H1 (cell line): Measurements from ENCODE around the gene RDH12. TPM values are rescaled to one million over a fixed set of nuclear protein-coding genes. Genes with fewer than 3 reads are reported as not detected.

Source experiments
- GABPA ChIP-seq: IDR thresholded peaks from 2 replicates; pipeline ENCODE4 v1.6.1; 2011; ENCODE audit warnings: mild to moderate bottlenecking, low read length, moderate library complexity, borderline replicate concordance; ENCODE audit not compliant: insufficient read depth
- polyA plus RNA-seq, 7 experiments: library from polyadenylated mRNA; depleted of rRNA in 3 of 7; stranded (reverse) in 5 of 7; unstranded in 2 of 7; fragments of >200 nt in 5 of 7; fragments of 200-250 nt in 2 of 7; gene quantifications; 1 replicate in 5 of 7; 2 replicates in 1 of 7; 4 replicates in 1 of 7; pipeline versions ENCODE4 v1.2.1 to v1.2.3, GENCODE V29; 2011 to 2013; ENCODE audit warnings: missing spikeins in 2 of 7, mixed read lengths in 2 of 7
- total RNA-seq: library from RNA; stranded (reverse); fragmentation: NEBNext Ultra II Directional; extraction: Animal tissue kit (Norgen Biotek cat#: 25700); gene quantifications from 2 replicates; pipeline ENCODE4 v1.2.1, GENCODE V29; 2021
- TF ChIP-seq, protein P1 (sequence below): fragments of 300-600 bp; sonication (generic); IDR thresholded peaks from 2 replicates; pipeline ENCODE4 v1.7.1; 2012; ENCODE audit warnings: low read length, moderate library complexity, mild to moderate bottlenecking, inconsistent platforms; ENCODE audit not compliant: insufficient replicate concordance

Gene RDH12
- total and polyA plus RNA-seq, 2 of the 8 experiments (the other 6 are each of a cell fraction or from before 2014, with no cell fraction given), result 1.2 to 1.5 TPM

DNA sequence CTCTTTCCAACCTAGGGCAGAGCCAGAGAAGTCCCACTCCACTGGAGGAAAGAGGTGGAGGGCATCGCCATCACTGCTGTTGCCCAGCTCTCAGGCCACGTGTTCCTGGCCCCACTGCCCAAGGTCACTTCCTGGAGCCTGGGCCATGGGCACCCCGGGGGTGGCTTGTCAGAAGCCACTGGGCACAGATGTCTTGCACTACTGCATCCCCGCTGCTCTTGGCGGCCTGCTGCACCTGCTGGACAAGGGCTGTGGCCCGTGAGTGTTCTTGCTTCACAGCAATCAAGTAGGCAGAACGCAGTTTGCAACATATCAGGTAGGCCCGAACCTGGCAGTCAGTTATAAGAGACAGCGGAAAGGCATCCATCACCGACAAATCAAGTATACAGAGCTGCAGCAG lies 46.6 kb downstream of the RDH12 start (continued):
- TF ChIP-seq, protein P1, sequence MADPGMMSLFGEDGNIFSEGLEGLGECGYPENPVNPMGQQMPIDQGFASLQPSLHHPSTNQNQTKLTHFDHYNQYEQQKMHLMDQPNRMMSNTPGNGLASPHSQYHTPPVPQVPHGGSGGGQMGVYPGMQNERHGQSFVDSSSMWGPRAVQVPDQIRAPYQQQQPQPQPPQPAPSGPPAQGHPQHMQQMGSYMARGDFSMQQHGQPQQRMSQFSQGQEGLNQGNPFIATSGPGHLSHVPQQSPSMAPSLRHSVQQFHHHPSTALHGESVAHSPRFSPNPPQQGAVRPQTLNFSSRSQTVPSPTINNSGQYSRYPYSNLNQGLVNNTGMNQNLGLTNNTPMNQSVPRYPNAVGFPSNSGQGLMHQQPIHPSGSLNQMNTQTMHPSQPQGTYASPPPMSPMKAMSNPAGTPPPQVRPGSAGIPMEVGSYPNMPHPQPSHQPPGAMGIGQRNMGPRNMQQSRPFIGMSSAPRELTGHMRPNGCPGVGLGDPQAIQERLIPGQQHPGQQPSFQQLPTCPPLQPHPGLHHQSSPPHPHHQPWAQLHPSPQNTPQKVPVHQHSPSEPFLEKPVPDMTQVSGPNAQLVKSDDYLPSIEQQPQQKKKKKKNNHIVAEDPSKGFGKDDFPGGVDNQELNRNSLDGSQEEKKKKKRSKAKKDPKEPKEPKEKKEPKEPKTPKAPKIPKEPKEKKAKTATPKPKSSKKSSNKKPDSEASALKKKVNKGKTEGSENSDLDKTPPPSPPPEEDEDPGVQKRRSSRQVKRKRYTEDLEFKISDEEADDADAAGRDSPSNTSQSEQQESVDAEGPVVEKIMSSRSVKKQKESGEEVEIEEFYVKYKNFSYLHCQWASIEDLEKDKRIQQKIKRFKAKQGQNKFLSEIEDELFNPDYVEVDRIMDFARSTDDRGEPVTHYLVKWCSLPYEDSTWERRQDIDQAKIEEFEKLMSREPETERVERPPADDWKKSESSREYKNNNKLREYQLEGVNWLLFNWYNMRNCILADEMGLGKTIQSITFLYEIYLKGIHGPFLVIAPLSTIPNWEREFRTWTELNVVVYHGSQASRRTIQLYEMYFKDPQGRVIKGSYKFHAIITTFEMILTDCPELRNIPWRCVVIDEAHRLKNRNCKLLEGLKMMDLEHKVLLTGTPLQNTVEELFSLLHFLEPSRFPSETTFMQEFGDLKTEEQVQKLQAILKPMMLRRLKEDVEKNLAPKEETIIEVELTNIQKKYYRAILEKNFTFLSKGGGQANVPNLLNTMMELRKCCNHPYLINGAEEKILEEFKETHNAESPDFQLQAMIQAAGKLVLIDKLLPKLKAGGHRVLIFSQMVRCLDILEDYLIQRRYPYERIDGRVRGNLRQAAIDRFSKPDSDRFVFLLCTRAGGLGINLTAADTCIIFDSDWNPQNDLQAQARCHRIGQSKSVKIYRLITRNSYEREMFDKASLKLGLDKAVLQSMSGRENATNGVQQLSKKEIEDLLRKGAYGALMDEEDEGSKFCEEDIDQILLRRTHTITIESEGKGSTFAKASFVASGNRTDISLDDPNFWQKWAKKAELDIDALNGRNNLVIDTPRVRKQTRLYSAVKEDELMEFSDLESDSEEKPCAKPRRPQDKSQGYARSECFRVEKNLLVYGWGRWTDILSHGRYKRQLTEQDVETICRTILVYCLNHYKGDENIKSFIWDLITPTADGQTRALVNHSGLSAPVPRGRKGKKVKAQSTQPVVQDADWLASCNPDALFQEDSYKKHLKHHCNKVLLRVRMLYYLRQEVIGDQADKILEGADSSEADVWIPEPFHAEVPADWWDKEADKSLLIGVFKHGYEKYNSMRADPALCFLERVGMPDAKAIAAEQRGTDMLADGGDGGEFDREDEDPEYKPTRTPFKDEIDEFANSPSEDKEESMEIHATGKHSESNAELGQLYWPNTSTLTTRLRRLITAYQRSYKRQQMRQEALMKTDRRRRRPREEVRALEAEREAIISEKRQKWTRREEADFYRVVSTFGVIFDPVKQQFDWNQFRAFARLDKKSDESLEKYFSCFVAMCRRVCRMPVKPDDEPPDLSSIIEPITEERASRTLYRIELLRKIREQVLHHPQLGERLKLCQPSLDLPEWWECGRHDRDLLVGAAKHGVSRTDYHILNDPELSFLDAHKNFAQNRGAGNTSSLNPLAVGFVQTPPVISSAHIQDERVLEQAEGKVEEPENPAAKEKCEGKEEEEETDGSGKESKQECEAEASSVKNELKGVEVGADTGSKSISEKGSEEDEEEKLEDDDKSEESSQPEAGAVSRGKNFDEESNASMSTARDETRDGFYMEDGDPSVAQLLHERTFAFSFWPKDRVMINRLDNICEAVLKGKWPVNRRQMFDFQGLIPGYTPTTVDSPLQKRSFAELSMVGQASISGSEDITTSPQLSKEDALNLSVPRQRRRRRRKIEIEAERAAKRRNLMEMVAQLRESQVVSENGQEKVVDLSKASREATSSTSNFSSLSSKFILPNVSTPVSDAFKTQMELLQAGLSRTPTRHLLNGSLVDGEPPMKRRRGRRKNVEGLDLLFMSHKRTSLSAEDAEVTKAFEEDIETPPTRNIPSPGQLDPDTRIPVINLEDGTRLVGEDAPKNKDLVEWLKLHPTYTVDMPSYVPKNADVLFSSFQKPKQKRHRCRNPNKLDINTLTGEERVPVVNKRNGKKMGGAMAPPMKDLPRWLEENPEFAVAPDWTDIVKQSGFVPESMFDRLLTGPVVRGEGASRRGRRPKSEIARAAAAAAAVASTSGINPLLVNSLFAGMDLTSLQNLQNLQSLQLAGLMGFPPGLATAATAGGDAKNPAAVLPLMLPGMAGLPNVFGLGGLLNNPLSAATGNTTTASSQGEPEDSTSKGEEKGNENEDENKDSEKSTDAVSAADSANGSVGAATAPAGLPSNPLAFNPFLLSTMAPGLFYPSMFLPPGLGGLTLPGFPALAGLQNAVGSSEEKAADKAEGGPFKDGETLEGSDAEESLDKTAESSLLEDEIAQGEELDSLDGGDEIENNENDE, result no peak
- TF ChIP-seq GABPA, result no peak
- TF ChIP-seq, all 59 proteins: peak for 0
